NCI-H446 treated with DMSO at 0.1 percent for 48 hours (cell line): ENCODE data around the gene TMEM91.

Experiments
- DNase-seq: peaks from one replicate; lab custom pipeline; 2025; lab: John Stamatoyannopoulos, UW

The TMEM91 gene

DNA sequence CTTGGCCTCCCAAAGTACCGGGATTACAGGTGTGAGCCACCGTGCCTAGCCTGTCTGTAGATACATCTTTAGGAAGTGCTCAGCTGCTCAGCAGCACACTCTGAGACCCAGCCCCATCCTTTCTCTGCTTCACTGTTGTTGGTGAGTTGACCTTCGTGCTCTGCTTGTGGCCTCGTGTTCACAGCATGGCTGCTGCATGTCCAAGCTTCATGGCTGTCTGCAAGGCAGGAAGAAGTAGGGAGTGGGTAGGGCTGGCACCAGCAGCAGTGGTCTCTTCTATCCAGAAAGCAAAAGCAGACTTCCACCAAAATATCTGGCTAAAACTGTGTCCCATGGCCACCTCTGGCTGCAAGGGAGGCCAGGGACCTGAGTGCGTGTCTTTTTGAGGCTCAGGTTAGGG lies 36.6 kb downstream of the TMEM91 start:
- no peak for DNase-seq

DNA sequence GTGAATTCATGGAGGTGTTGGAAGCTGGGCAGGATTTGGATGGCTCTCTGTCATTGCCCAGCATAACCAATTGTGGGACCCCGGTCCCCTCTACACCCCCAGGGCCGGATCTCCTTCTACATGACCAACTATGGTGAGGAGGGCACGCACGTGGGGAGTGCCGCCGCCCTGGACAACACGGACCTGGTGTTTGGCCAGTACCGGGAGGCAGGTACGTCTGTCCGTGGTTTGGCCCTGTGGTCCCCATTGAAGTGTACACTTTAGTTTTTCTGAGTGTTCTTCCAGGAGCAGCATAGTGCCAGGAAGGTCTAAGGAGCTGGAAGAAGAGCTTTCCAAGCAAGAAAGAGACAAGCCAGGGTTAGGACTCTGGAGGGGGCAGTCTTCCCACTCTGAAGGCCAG lies 37.6 kb downstream of the TMEM91 start:
- no peak for DNase-seq

GRCh38 chr19:41414461-41414860 lies 38.1 kb downstream of the TMEM91 start:
- DNase-seq = no peak

DNA sequence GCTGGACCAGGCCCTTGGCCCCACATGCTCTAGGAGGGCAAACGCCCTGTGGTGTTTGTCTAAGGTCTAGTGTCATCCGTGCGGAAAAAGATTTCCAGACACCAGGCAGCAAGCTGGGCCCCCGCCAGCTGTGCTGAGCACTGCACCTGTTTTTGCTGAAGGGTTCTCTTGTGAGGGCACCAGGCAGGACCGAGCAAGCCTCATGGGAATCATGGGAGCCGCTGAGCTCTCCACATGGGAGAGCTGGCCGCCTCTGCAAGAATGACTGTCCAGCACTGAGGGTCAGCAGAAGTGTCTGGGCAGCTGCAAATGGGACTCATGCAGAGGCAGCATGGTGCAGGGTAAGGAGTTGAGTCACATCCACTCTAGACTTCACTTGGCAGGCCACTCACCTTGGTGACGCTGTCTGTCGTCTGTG lies 38.8 kb downstream of the TMEM91 start:
- no peak for DNase-seq

GRCh38 chr19:41416194-41416674 lies 39.9 kb downstream of the TMEM91 start:
- DNase-seq = no peak

- DNase-seq = no peak
Observed at GRCh38 chr19:41420101-41420880, 44.0 kb downstream of the TMEM91 start.

DNA sequence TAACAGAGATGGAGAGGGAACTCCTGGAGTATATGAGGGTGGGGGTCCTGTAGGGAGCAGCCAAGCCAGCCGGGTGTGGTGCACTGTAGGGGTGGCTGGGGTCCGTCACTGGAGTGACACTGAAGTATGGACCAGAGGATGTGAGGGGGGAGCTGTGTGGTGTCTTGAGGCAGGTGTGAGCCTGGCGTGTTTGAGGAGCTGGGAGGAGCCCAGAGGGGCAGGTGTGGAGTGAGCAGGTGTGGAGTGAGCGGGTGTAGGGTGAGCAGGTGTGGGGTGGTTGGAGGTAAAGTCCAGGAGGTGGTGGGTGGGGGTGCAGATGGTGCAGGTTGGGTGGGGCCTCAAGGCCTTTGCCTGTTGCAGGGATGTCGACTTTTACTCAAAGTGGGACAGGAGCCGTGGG lies 45.0 kb downstream of the TMEM91 start:
- no peak for DNase-seq

- DNase-seq = no peak
Observed at GRCh38 chr19:41421973-41422372, 45.6 kb downstream of the TMEM91 start.

DNA sequence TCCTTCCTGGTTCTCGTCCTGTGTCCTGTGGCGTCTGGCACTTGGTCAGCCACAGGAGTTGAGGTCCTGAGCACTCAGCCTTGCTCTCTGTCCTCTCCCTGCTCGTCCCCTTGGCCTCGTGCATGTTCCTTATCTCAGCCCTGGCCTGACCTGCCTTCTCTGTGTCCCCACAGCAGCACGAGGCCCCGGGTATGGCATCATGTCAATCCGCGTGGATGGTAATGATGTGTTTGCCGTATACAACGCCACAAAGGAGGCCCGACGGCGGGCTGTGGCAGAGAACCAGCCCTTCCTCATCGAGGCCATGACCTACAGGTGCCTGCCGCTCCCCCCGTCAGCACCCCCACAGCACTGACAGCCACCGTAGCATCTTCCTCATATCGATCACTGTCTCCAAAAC lies 46.1 kb downstream of the TMEM91 start:
- DNase-seq = no peak

- DNase-seq = no peak
Observed at GRCh38 chr19:41422955-41423354, 46.6 kb downstream of the TMEM91 start.

- DNase-seq = no peak
Observed at GRCh38 chr19:41424335-41425173, 48.2 kb downstream of the TMEM91 start.

DNA sequence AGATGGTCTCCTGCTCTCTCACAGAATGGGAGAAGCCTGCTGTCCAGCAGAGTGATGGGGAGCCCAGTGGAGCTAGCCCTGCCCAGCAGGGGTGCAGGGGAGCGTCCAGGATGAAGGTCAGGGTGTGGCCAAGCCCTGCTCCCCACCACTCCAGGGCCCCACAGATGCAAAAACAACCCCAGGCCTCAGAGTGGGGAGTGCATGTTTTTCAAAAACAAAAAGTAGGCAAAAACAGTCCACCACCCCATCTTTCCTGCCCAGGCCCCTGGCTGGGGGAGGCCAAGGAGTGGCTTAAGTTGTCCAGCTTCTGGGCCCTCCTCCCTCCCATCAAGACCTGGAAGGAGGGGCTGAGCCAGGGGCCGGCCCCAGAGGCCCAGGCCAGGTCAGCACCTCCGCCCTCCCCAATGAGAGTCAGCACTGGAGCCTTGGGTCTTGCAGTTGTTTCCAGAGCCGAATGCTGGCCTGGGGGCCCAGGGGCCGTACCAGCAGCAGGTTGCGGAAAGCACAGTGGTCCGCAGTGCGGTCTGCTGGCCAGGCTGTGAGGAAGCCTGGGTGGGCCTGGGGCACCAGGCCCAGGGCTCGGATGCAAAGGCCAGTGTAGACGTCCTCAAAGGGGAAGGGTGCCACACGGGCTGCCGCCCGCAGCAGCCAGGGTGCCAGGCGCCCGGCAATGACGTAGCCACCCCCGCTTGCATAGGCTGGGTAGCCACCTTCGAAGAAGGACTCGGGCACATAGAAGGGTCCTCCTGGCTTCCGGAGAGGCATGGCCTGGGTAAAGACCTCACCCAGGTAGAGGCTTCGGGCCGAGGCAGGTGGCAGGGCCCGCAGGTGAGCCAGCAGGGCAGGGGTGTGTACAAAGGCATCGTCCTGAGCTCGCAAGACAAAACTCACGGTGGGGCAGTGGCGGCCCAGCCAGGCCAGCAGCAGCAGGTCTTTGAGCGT lies 49.1 kb downstream of the TMEM91 start:
- no peak for DNase-seq

- no peak for DNase-seq
Observed at GRCh38 chr19:41426116-41426841, 49.9 kb downstream of the TMEM91 start.

- no peak for DNase-seq
Observed at GRCh38 chr19:41426952-41427646, 50.8 kb downstream of the TMEM91 start, which contains the start of gene B3GNT8. Gene B3GNT8 (minus strand): TSS chr19:41427374. CDS start chr19:41426778, 596 bp downstream.

- DNase-seq = no peak
Observed at GRCh38 chr19:41427647-41428480, 51.5 kb downstream of the TMEM91 start.

DNA sequence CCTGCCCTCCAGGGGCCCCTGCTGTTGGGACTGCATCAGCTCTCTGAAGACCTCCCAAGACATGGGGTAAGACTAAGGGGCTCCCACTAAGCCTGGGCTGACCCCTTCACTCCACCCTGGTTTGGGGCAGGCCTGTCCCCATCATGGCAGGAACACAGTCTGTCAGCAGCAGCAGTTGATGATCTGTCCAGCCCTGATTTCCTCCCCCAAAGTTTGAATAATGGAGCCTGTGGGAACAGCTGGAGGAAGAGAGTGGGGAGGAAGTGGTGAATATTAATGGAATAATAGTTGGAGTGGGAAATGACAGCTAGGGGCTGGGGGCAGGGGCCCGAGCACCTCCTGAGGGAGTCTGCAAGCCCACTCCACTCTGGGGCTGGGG lies 52.1 kb downstream of the TMEM91 start:
- no peak for DNase-seq

DNA sequence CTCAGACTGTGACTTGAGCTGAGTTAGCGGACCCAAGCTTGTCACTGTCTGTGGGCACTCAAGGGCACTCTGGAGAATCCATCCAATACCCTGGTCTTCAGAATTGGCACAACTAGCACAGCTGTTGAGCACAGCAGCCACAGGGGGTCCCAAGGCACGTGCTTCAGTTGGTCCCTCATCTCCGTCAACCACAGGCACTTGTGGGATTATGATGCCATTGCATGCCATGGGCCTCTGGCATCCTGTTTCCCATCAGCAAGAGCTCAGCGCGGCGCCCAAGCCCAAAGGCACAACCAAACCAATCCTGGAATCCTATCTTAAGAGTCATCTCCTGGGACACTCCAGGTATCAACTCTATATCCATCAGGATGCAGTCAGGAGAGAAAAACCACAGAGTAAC lies 54.6 kb downstream of the TMEM91 start:
- no peak for DNase-seq

DNA sequence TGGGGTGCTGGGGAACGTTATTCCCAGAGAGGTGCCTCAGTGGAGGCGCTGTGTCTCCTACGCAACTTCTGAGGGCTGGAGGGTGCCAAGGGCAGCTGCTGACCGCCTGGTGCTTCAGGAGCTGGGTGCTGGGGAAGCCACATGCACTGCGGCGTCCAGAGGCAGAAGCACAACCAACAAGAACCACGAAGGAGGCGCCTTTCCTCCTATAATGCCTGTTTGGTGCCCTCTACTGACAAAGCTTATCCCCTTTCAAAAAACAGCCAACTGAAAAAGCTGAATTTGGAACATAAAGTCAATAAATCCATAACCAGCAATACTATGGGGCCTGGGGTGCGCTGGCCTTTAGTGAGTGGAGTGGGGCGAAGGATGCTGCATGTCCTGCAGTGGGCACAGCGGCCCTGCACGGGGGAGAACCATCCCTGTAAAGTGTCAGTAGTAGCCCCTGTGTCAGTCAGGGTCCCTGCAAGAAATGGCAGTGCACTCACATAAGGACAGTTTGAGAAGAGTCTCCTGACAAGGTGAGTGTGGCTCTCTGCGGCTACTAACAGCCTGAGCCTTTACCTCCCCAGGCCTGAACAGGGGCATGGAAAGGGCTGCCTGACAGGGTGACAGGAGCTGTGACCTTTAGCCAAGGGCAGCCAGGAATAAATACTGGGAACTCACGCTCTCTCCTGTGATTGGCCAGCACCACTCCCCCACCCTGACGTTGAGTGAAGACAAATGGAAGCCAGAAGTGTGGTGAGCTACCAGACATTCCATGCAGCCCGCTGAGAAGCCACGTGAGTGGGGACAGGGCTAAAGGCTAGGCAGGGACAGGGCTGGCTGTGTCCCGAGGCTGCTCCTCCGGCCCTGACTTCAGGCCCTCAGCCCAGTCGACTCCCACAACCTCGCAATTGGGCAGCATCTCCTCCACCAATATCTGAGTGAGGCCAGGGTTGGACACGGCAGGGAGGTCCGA lies 55.4 kb downstream of the TMEM91 start:
- DNase-seq = no peak

DNA sequence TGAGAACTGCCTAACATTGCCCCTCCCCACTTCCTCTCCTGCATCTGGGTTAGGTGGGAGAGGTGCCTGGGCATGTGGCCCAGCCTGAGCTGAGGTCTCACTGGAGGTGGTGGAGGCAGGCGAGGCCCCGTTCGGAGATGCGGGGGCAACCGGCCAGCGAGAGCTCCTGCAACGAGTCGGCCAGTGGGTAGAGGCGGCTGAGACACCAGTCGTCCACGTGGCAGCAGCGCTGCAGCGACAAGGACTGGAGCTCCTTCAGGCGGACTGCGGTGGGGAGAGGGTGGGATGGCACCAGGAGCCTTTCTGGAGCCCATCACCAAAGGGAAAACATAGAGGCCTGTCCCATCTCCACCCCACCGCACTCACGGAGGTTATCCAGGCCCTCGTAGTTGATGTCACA lies 56.8 kb downstream of the TMEM91 start:
- no peak for DNase-seq
